Activated CD4-positive, alpha-beta T cell treated with anti-CD3 and anti-CD28 coated beads for 48 hours (primary cell): Measurements from ENCODE around the gene ALPG.
"Not testable (repeated sequence)": the region's sequence is repeated elsewhere in the genome, so short reads cannot be mapped to it uniquely, and the experiment has no call there.

Experiments
- DNase-seq: peaks from one replicate; pipeline ENCODE4 v3.0.0-alpha.2; 2020

The ALPG gene

DNA sequence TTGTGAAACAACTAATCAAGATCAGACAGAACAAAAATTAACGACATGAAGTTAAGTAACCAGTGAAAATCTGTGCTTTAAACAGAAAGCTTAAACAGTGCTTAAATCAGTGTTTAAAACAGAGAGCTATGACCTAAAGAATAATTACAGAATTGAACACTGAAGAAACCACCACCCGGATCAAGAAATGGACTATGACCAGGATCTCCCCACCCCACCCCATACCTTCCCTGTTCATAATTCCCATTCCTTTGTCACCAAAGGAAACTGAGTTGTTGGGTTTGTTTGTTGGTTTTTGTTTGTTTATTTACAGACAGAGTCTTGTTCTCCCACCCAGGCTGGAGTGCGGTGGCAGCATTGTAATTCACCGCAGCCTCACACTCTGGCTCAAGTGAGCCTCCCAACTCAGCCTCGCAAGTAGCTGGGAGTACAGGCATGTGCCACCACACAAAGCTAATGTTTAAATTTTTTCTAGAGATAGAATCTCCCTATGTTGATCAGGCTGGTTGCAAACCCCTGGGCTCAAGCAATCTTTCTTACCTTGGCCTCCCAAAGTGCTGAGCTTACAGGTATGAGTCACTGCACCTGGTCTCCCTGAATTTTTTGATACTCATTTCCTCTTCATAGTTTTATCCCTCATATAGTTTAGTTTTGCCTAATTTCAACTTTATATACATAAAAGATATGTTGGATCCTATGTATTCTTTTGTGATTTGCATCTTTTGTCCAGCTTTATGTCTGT, 8.2 kb upstream of the ALPG start:
- DNase-seq, result no peak

DNA sequence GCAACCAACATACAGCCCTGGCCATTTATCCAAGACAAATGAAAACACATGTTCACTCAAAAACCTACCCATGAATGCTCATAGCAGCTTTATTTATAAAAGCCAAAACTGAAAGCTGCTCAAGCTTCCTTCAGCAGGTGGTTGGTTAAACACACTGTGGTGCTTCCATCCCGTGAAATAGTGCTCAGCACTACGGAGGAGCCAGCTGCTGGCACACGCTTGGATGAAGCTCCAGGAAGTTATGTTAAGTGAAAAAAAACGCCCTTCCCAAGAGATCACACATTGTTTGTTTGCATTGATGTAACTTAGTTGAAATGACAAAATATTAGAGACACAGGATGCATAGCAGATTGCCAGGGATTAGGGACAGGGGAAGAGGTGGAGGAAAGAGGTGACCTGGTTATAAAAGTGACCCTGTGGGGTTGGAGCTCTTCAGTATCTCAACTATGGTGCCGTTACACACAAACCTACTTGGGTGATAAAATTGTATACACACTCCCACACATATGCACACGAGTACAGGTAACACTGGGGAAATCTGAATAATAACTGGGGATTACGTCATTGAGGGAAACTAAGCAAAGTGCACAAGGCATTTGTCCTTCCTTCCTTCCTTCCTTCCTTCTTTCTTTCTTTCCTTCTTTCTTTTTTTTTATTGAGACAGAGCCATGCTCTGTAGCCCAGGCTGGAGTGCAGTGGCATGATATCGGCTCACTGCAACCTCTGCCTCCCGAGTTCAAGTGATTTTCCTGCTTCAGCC, 6.2 kb upstream of the ALPG start:
- no peak for DNase-seq

DNA sequence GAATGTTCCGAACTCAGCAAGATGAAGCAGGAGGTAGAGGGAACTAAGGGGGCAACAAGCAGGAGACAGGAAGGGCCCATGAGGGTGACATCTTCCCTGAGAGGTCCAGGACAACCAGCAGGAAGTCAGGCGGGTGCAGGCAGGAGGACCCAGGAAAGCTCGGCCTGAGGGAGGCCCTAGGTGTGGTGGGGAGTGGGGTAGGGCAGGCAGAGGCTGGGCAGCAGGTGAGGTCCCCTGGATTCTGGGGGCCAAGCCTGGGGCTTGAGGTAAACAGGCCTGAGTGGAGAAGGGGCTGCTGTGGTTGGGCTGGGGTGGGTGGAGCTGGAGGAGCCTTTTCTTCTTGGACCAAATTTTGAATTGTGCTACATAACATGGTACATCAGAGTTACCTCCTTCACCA, 4.1 kb upstream of the ALPG start:
- no peak for DNase-seq

DNA sequence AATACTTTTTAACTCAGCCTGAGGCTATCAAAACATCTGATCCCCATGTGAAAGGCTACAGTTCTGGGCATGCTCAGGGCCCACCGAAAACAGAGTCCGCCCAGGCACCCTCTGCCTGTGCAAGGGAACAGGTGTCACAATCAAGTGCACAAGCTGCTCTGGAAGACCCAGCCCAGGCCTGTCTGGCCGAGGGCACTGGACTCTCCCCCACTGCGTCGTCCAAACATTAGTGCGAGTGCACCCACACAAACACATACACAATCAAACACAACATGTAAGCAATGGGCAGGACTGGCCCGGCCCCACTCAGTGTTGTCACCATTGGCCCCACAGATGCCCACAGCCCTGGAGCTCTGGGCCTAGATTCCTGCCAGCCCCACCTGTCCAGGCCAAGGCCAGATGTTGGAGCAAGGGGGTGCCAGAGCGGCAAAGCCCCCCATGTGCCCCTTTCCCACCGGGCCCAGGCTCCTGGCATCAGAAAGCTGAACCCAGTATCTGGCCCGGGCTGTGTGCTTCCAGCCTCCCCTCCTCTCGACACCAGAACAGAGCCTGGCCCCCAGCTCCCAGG, 617 bp upstream of the ALPG start:
- no peak for DNase-seq

DNA sequence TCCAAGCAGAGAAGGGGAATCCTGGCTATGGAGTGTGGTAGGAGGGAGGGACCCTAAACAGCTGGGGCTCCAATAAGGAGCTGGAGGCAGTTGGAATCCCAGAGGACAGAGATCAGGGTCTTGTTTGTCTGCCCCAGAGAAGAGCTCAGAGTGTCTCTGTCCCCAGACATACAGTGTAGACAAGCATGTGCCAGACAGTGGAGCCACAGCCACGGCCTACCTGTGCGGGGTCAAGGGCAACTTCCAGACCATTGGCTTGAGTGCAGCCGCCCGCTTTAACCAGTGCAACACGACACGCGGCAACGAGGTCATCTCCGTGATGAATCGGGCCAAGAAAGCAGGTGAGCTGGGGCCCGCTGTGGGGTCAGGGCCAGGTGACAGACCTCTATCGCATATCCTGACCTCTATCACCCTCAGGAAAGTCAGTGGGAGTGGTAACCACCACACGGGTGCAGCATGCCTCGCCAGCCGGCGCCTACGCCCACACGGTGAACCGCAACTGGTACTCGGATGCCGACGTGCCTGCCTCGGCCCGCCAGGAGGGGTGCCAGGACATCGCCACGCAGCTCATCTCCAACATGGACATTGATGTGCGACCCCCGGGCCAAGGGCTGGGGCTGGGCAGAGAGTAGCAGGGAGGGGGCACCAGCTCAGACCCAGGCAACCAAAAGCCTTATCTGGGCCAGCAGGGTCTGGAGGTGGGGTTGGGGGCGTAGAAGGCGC, 945 bp downstream of the ALPG start:
- not testable (repeated sequence) for DNase-seq

DNA sequence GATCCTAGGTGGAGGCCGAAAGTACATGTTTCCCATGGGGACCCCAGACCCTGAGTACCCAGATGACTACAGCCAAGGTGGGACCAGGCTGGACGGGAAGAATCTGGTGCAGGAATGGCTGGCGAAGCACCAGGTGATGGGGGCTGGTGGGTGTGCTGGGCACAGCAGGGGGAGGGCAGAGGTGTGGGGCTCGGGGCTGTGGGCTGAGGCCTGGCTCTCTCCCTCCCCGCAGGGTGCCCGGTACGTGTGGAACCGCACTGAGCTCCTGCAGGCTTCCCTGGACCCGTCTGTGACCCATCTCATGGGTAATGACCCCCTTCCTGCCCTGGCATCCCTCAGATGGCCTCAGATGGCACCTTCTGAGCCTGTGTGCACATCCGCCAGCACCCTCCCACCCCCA, 1.6 kb downstream of the ALPG start:
- not testable (repeated sequence) for DNase-seq

DNA sequence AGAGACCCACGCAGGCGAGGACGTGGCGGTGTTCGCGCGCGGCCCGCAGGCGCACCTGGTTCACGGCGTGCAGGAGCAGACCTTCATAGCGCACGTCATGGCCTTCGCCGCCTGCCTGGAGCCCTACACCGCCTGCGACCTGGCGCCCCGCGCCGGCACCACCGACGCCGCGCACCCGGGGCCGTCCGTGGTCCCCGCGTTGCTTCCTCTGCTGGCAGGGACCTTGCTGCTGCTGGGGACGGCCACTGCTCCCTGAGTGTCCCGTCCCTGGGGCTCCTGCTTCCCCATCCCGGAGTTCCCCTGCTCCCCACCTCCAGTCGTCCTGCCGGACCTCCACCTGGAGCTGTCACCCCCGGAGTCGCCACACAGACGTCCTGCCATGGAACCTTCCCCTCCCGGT, 3.0 kb downstream of the ALPG start:
- DNase-seq, result not testable (repeated sequence)

DNA sequence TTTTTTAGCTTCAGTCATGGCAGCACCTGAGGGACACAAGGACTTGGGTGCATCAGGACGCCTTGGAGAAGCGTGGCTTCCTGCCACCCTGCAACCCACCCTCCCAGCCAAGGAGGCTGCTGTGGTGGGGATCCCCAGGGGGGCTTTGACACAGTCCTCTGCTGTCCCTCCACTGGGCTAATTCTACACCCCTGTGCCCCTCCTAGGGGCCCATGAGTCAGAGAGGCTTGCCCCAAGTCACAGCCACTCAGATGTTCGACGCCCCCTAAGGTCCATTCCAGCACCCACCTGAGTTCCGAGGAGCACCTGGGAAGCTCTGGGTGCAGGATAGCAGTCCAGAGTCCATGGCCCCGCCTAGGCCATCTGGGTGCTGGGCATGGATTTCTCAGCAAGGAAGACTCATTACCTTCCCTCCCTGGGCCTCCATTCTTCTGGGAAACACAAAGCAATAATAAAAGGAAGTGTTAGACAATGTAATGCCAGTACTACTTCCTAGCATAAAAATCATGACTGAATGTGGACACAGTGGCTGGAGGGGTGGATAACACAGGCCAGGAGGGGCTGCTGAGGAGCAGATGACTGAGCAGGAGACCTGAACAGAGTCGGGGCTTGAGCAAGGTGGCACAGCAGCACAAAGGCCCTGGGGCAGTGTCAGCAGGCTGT, 3.7 kb downstream of the ALPG start:
- DNase-seq, result no peak

DNA sequence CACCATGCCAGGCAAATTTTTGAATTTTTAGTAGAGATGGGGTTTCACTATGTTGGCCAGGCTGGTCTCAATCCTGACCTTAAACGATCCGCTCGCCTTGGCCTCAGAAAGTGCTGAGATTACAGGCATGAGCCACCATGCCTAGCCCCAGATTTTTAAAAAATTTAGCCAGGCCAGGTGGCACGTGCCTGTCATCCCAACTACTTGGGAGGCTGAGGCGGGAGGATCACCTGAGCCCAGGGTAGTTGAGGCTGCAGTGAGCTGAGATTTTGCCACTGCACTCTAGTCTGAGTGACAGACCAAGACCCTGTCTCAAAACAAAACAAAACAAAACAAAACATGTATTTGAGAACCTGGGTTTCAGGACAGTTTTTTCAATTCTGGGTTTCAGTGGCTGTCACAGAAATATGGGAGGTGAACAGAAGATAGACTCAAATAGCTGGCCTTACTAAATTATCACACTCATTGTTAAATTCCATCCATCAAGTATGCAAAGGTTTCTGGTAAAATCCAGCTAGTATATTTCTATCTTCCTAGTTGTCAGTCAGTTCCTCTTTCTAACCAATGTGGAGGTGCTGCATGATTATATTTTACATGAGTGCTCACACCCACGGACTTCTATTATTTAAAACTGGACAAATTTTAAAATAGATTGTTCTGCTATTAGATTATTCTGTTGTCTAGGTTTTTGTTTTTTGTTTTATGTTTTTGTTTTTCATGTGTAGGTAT, 5.4 kb downstream of the ALPG start:
- DNase-seq, result no peak

DNA sequence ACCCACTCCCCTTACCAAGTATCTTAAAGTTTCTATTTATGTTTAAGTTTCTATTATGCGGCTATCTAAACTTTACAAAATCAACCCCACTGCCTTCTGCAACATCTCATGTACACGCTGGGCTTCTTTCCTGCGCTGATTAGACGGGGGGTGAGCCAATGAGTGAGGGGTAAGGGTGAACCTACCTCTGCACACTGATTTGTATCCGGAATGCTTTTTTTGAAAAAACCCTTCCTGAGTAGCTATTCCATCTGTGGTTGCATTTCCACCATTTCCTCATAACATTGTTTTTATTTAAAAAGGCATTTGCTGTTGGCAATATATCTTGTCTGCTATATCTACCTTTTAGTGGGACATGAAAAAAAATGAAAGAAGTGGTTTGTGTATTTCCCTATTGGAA, 6.3 kb downstream of the ALPG start:
- DNase-seq, result no peak

DNA sequence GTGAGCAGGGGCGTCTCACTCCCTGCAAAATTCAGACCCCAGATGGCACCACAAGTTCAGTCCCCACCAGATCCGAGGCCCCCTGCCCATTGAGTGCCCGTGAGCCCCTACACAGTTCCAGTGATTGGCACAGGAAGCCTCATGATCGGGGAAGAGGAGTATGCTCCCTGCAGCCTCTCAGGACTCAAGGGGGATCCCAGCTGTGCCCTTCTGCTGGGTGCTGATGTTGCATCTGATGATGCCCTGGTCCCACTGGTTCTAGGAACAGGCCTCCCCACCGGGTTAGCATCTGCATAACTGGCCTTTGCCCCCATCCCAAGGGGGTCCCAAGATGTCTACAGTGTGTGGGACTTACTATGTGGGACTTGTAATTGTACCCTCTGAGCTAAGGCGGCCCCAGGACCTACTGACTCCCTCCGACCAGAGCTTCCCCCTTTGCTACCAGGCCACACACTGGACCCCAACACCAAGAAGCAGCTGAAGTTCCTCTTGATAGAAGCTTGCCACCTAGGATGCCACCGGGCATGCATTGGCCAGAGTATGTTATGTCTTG, 8.6 kb downstream of the ALPG start:
- no peak for DNase-seq

DNA sequence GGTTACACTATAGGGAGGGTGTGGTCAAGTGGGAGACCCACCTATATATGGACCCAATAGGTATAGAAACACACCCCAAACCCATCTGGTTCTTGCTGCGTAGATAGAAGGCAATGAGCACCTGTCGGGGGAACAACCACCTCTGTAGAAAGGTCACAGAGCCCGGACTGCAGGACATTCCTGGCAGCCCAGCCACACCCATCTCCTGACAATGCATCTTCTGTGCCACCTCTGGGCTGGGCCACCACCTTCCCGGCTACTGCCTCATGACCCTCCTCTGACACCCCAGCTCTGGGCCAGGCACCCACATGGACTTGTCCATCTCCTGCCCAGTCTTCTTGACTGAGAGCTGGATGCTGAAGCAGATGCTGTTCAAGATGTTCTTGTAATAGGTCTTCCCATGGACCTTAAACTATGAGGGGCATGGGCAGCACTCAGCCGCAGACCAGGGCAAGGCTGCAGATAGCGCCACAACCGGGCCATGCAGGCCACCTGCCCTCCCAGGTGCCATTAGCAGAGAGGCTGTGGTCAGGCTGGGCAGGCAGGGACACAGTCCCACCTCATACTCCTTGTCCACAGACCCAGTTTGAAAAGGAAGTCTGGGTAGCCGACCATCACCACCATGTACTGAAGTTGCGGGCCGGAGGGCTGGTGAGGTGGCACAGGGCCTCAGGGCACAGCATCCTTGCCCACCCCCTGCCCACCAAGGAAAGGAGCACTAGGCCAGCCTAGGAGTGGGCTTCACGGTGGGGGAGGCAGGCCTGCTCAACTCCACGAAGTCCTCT, 9.3 kb downstream of the ALPG start:
- no peak for DNase-seq

DNA sequence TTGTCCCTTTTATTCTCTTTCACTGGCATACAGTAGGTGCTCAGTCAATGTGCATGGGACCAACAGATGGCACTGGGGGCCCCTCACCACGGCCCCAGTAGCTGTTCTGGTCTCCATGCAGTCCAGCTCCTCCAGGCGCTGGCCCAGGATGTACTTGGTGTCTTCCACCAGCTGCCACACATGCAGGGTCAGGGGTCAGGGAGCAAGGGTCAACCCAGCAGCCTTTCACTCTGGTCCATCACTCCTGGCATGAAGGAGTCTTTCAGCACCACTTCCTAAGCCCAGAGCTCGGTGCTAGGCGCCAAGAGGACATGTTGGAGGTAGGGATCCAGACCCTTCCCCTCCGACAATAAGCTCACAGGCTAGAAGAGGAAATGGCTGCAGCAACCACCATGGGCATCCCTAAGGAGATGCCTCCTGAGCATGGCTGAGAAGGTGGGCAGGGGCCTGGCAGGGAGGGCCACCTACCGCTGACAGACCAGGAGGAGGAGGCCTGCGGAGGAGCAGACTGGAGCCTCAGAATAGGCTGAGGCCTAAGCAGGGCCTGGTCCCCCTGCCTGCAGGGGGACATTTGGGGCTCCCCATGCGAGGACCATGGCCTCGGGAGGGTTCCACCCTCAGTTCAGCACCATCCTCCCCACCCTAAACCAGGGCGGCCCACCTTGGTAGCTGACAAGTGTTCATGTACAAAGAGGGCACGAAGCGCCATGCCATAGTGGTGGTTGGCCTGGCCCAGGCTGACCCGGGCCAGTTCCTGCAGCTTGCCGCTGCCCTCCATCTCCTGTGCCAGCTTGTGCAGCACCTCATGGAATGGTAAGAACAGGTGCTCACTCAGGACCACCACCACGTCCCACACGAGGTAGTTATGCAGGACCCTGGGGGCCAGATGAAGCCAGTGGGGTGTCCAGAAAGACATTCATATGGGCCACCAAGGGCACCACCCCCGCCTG, 10.2 kb downstream of the ALPG start:
- DNase-seq, result no peak

DNA sequence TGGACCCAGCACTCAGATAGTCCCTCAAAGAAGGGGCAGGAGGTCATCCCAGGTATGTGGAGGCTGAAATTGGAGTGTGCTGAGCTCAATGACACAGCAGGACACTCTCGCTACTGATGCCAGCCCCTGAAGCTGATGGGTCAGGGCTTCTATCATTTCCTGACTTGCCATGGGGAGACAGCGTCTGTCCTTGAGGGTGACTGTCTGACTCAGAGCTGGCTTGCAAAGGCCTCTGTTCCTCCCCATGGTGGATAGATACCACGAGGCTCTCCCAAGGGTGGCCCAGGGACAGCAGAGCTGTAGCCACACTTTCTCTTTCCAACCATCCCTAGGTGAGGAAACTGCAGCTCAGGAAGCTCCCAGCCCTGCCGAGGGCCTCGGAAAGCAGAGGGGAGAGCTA, 10.8 kb downstream of the ALPG start:
- DNase-seq, result no peak

DNA sequence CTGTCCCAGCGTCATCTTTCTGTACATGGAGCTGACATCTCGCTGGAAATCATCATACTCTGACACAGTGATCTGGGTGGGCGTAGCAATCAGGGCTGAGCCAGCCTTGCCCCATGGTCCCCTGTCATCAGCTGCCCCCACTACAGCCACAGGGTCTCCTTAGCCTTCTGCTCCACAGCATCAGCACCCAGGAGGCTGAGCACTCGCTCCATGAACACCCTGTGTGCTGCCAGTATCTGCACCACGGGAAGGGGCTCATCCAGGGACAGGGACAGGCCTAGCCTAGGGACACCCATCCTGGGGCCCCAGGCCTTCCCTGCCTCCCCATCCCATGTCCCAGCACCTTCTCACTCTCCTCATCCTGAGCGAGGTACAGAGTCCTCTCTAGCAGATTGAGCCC, 11.4 kb downstream of the ALPG start:
- DNase-seq, result no peak

DNA sequence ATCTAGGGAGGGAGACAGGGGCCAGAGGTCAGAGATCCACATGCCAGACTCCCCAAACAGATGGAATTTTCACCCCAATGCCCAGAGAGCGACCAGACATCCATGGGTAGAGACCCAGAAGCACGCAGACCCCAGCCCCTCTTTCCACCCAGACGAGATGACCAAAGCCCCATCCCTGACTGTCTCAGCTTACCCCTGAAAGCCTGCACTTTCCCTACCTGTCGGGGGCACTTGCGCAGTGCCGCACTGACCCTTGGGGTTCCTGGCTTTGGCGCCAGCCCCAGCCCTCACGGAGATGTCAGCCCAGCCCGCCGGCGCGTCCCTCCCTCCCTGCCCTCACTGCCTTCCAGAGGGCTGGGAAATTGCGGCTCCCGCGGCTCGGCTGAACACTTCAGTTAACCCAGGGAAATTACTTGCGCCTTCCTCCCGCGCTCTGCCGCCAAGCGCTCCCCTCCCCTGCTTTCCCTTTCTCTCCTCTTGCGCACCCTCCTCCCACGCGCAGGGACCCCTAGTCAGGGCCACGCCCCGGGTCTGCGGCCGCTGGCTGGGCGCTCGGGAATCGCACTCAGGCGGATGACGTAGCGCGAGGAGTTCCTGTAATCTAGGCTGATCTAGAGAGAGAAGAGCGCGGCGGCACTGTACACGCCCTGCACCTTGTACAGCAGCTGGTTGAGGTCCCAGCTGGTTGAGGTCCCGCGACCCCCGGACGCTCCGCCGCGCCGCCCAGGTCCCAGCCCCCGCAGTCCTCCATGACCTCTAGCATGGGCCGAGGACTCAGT, 12.0 kb downstream of the ALPG start:
- peak; percentile 32 for DNase-seq

DNA sequence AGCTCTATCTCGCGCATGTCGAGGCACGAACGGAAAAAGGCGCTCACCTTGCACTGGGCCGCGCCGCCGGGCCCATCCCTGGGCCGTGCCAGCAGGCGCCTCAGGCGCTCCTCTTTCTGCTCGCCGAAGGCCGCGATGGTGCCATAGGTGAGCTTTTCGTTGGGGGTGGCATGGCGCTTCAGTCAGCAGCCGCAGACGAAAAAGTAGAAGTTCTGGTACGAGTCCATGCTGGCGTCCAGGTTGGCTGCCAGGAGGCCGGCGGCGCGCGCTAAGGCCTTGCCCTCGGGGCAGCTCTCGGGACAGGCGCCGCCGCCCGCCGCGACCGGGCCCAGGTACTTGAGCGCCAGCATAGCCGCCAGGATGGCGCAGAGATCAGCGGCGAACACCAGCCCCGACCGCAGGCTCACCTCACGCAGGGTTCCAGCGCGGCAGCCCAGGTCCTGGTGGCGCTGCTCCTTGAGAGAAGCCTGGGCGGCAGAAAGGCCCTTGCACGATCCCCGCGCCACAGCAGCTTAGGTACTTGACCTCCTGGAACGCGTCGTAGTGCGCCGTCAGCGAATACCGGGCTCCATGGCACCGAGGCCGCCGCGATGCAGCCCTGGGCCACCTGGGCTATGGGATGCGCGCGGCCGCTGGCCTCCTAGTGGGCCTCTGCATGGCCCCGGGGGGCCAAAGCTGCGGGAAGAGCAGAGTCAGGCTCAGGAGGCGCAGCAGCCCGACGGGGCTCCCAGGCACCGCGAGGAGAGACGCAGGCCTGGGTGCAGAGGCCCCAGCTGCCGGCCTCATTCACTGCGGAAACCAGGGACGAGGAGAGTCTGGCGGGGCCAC, 12.8 kb downstream of the ALPG start:
- DNase-seq, result peak; percentile 26

DNA sequence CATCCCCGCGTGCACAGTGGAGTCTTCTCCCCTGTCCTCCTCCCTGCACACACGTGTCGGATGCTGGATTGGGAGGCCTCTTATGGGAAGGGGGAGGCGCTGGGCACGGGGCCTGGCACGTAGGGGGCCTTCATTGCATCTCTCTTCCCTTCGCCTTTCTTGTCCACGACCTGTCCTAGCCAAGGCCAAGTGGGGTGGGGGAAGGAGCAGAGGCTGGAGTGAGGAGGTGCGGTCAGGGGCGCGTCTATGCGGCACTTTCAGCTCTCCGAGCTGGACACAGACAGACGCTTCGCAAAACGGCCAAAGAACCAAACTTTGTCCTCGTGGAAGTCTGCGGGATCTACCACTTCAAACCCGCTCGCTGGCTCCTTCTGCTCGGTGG, 13.4 kb downstream of the ALPG start:
- no peak for DNase-seq
